RWPE2 (cell line): ENCODE measurements around the gene MBOAT2.

Experiments used
- ATAC-seq: fragments of 200-7000 bp; cut with Tn5 transposase; 3 replicates; pipeline ENCODE4 v1.9.1; 2021; ENCODE audit warnings: low read depth
- DNase-seq: peaks from one replicate; pipeline ENCODE4 v3.0.0-alpha.2; 2020; ENCODE audit warnings: low spot score
- H3K27ac ChIP-seq: fragments of 450-650 bp; 2 replicates; pipeline ENCODE4 v1.5.1; 2017; ENCODE audit warnings: mild to moderate bottlenecking; ENCODE audit not compliant: poor library complexity, severe bottlenecking
- H3K27me3 ChIP-seq: fragments of 250-450 bp; sonication (Bioruptor Pico); 2 replicates; pipeline ENCODE4 v1.5.1; 2021; ENCODE audit warnings: mild to moderate bottlenecking, moderate library complexity; ENCODE audit not compliant: insufficient read depth, poor library complexity, severe bottlenecking
- H3K36me3 ChIP-seq: fragments of 250-450 bp; sonication (Bioruptor Pico); 2 replicates; pipeline ENCODE4 v1.5.1; 2020; ENCODE audit warnings: low read depth, mild to moderate bottlenecking, moderate library complexity
- H3K4me1 ChIP-seq: fragments of 250-450 bp; sonication (Bioruptor Pico); 2 replicates; pipeline ENCODE4 v1.5.1; 2021; ENCODE audit warnings: mild to moderate bottlenecking, moderate library complexity; ENCODE audit not compliant: insufficient read depth, poor library complexity, severe bottlenecking
- H3K4me3 ChIP-seq: fragments of 250-450 bp; sonication (Bioruptor Pico); 2 replicates; pipeline ENCODE4 v1.5.1; 2021; ENCODE audit warnings: mild to moderate bottlenecking, moderate library complexity; ENCODE audit not compliant: severe bottlenecking
- H3K9me3 ChIP-seq: fragments of 250-450 bp; sonication (Bioruptor Pico); 2 replicates; pipeline ENCODE4 v1.5.1; 2021; ENCODE audit warnings: mild to moderate bottlenecking, moderate library complexity; ENCODE audit not compliant: severe bottlenecking
- CTCF ChIP-seq: fragments of 450-650 bp; IDR thresholded peaks from one replicate; pipeline ENCODE4 v1.5.1; 2017; ENCODE audit warnings: mild to moderate bottlenecking, moderate library complexity; ENCODE audit not compliant: poor library complexity, severe bottlenecking

The MBOAT2 gene

GRCh38 chr2:8858910-8859309, 144.6 kb downstream of the MBOAT2 start:
- Histone ChIP-seq H3K9me3 (no peaks in the 10 kb centered on the region), H3K27ac (no peak overlapping the region), H3K27me3 (no peaks in the 10 kb centered on the region), H3K36me3 (peaks cover 15% of the 10 kb centered on the region), H3K4me1 (peaks cover 9% of the 10 kb centered on the region), H3K4me3 (no peak overlapping the region)
- TF ChIP-seq CTCF = no peak
- no peak for ATAC-seq
- no peak for DNase-seq

- ATAC-seq (no peak), DNase-seq (no peak)
- Histone ChIP-seq H3K27me3 (no peaks in the 10 kb centered on the region), H3K9me3 (no peaks in the 10 kb centered on the region), H3K36me3 (peaks cover 15% of the 10 kb centered on the region), H3K27ac (no peak overlapping the region), H3K4me1 (peaks cover 9% of the 10 kb centered on the region), H3K4me3 (no peak overlapping the region)
- TF ChIP-seq CTCF = no peak
Measured at GRCh38 chr2:8858264-8858663, 145.2 kb downstream of the MBOAT2 start.

- TF ChIP-seq CTCF = no peak
- no peaks in the 10 kb centered on the region for H3K9me3 ChIP-seq
- H3K36me3 ChIP-seq = peaks cover 15% of the 10 kb centered on the region
- ATAC-seq (no peak), DNase-seq (no peak)
- H3K4me3 ChIP-seq = no peak overlapping the region
- no peaks in the 10 kb centered on the region for H3K27me3 ChIP-seq
- H3K27ac ChIP-seq = no peak overlapping the region
- peaks cover 9% of the 10 kb centered on the region for H3K4me1 ChIP-seq
Measured at GRCh38 chr2:8857709-8858108, 145.8 kb downstream of the MBOAT2 start.

GRCh38 chr2:8856176-8856575, 147.3 kb downstream of the MBOAT2 start:
- no peak for TF ChIP-seq CTCF
- ATAC-seq (no peak), DNase-seq (no peak)
- Histone ChIP-seq H3K4me3 (no peak overlapping the region), H3K4me1 (peaks cover 9% of the 10 kb centered on the region), H3K27ac (no peak overlapping the region), H3K9me3 (no peaks in the 10 kb centered on the region), H3K36me3 (peaks cover 15% of the 10 kb centered on the region), H3K27me3 (no peaks in the 10 kb centered on the region)

- no peak for TF ChIP-seq CTCF
- ATAC-seq = no peak
- Histone ChIP-seq H3K9me3 (no peaks in the 10 kb centered on the region), H3K27ac (no peak overlapping the region), H3K4me1 (peaks cover under 1% of the 10 kb centered on the region), H3K36me3 (peaks cover 13% of the 10 kb centered on the region), H3K4me3 (no peak overlapping the region), H3K27me3 (no peaks in the 10 kb centered on the region)
- no peak for DNase-seq
Measured at GRCh38 chr2:8855010-8855409, 148.5 kb downstream of the MBOAT2 start.
